Endothelial cell of umbilical vein (primary cell): ENCODE data around the gene OGT.

Source experiments
- JUN ChIP-seq: IDR thresholded peaks from 2 replicates; pipeline ENCODE4 v1.6.1; 2011; ENCODE audit warnings: borderline replicate concordance, low read depth; ENCODE audit not compliant: insufficient read length, insufficient read depth
- POLR2A ChIP-seq: IDR thresholded peaks from 2 replicates; pipeline ENCODE4 v1.6.1; 2012; ENCODE audit warnings: low read depth, mild to moderate bottlenecking, control low read depth, low read length
- POLR2AphosphoS5 ChIP-seq: IDR thresholded peaks from 2 replicates; pipeline ENCODE4 v1.6.1; 2012; ENCODE audit warnings: low read depth, mild to moderate bottlenecking, control low read depth, low read length, moderate library complexity; ENCODE audit not compliant: insufficient read depth
- TF ChIP-seq, protein P1 (sequence below): IDR thresholded peaks from 2 replicates; pipeline ENCODE4 v1.6.1; 2011; ENCODE audit not compliant: insufficient read depth, insufficient read length
- TF ChIP-seq, protein P2 (sequence below), 2 donors: IDR thresholded peaks; 1 replicate in 1 of 2; 2 replicates in 1 of 2; pipeline ENCODE4 v1.5.1; 2011; ENCODE audit warnings: low read length in 2 of 2, mild to moderate bottlenecking in 2 of 2, moderate library complexity in 2 of 2, control low read depth in 1 of 2, inconsistent platforms in 1 of 2, low read depth in 1 of 2; ENCODE audit not compliant: insufficient read depth in 1 of 2; ENCODE audit errors: extremely low read depth in 1 of 2

DNA sequence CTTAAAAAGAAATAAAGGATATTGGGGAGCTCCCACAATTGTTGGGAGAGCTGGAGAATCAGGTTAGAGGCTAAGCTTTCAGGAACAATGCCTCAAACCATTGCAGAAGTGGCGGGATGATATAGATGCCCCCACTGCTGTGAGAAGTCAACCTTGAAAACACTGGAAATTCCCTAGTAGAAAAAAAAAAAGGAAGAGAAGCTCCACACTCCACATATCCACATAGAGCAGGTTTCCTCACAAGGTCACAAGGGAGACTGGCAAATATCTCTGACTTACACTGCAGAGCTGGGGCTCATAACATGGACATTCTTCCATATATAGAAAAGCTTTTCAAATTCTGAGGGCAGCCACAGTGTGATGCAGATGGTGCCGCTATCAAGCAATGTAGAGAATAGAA, 22.7 kb upstream of the OGT start:
- no peak for TF ChIP-seq POLR2A
- TF ChIP-seq, protein P1, sequence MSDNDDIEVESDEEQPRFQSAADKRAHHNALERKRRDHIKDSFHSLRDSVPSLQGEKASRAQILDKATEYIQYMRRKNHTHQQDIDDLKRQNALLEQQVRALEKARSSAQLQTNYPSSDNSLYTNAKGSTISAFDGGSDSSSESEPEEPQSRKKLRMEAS, result no peak
- TF ChIP-seq, protein P2, sequence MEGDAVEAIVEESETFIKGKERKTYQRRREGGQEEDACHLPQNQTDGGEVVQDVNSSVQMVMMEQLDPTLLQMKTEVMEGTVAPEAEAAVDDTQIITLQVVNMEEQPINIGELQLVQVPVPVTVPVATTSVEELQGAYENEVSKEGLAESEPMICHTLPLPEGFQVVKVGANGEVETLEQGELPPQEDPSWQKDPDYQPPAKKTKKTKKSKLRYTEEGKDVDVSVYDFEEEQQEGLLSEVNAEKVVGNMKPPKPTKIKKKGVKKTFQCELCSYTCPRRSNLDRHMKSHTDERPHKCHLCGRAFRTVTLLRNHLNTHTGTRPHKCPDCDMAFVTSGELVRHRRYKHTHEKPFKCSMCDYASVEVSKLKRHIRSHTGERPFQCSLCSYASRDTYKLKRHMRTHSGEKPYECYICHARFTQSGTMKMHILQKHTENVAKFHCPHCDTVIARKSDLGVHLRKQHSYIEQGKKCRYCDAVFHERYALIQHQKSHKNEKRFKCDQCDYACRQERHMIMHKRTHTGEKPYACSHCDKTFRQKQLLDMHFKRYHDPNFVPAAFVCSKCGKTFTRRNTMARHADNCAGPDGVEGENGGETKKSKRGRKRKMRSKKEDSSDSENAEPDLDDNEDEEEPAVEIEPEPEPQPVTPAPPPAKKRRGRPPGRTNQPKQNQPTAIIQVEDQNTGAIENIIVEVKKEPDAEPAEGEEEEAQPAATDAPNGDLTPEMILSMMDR (IDR thresholded peaks at IDR 0.05; ENCODE audit: extremely low read depth in 1 of 2, insufficient read depth in 1 of 2, low read depth in 1 of 2, low read length in 2 of 2), result no peak
- TF ChIP-seq POLR2AphosphoS5, result no peak
- TF ChIP-seq JUN, result no peak
